AG04450 (cell line): Measurements from ENCODE around the gene BCO2. TPM values are rescaled to one million over a fixed set of nuclear protein-coding genes. Genes with fewer than 3 reads are reported as not detected.

Experiments
- CTCF ChIA-PET: fragments of 300-600, 350-600 bp; formaldehyde crosslinking; extraction: SDS; loops from one replicate; lab custom pipeline; 2022; ENCODE audit warnings: antibody characterized with exemption, inconsistent platforms; lab: Charles Lee
- POLR2A ChIA-PET: fragments of 350-600 bp; formaldehyde crosslinking; extraction: SDS; loops from one replicate; lab custom pipeline; 2021; ENCODE audit warnings: antibody characterized with exemption, inconsistent platforms; lab: Yijun Ruan, JAX
- DNase-seq: peaks from one replicate; pipeline ENCODE4 v3.0.0-alpha.2; 2011; ENCODE audit warnings: low read depth, low spot score
- H3K27ac ChIP-seq: one replicate; pipeline ENCODE4 v1.5.1; 2012; ENCODE audit warnings: low read depth, low read length, control low read depth
- H3K27me3 ChIP-seq: one replicate; pipeline ENCODE4 v1.6.0; 2012; ENCODE audit warnings: low read length; ENCODE audit not compliant: control insufficient read depth, insufficient read depth
- H3K4me3 ChIP-seq: 2 replicates; pipeline ENCODE4 v1.5.1; 2011; ENCODE audit warnings: mild to moderate bottlenecking, low read depth, low read length, control low read depth
- H3K9me3 ChIP-seq: 2 replicates; pipeline ENCODE4 v1.5.1; 2012; ENCODE audit warnings: low read length; ENCODE audit not compliant: control insufficient read depth, insufficient read depth
- polyA minus RNA-seq: library from RNA; depleted of rRNA, polyadenylated mRNA; stranded (reverse); fragments of >200 nt; gene quantifications from 2 replicates; pipeline ENCODE4 v1.2.3, GENCODE V29; 2011; rRNA and poly(A)+ RNA removed
- polyA plus RNA-seq: library from polyadenylated mRNA; depleted of rRNA; stranded (reverse); fragments of >200 nt; gene quantifications from 2 replicates; pipeline ENCODE4 v1.2.3, GENCODE V29; 2011; rRNA removed
- TF ChIP-seq, protein P1 (sequence below): IDR thresholded peaks from 2 replicates; pipeline ENCODE4 v1.5.1; 2011; ENCODE audit warnings: low read depth, low read length, control low read depth, inconsistent platforms

BCO2 gene, protein sequence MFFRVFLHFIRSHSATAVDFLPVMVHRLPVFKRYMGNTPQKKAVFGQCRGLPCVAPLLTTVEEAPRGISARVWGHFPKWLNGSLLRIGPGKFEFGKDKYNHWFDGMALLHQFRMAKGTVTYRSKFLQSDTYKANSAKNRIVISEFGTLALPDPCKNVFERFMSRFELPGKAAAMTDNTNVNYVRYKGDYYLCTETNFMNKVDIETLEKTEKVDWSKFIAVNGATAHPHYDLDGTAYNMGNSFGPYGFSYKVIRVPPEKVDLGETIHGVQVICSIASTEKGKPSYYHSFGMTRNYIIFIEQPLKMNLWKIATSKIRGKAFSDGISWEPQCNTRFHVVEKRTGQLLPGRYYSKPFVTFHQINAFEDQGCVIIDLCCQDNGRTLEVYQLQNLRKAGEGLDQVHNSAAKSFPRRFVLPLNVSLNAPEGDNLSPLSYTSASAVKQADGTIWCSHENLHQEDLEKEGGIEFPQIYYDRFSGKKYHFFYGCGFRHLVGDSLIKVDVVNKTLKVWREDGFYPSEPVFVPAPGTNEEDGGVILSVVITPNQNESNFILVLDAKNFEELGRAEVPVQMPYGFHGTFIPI
- polyA plus RNA-seq, result 0.94 and 1.3 TPM in 2 replicates
- polyA minus RNA-seq, result 0.64 and 1.9 TPM in 2 replicates

DNA sequence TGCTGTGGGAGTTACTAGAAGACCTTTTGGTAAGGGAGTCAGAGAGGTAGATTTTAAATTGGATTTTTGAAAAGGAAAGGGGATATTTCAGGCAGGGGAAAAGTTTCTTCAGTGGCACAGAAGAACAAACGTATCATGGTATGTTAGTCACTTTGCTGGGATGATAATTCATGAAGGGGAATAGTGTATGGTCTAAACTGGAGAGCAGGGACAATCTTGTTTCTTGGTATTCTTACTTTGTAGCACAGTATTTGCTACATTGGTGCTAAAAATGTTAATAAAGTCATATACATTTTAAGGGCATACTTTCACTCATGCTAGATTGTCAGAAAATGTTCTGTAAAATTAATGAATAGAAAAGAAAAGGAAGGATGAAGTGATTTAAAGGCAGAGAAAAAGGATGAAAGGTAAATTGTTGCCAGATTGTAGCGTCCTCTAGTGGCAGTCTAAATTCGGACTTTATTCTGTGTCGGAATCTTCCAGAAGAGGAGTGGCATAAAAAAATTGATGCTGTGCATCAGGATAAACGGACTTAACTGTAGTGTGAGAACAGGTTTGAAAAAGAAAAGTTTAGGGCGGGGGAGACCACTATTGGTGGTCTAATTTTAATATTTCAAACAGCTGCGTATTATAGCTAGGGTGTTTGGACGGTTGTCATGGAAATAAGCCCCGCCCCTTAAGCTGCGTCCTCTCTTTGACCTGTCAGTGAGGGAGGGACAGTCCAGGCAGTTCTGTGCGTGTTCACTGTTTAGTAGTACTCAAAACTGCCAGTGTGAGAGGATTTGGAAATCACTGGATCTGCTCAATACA, at the start of gene BCO2:
BCO2 (plus strand) TSS at position 724 of the 810 bp plus-strand sequence. CDS start 90 bp downstream, outside the sequence.
- Histone ChIP-seq H3K9me3 (no peaks in the 10 kb centered on the region), H3K27ac (no peak within 1 kb of the TSS), H3K4me3 (peak within 1 kb of the TSS; percentile 42), H3K27me3 (no peaks in the 10 kb centered on the region)
- TF ChIP-seq, protein P1, sequence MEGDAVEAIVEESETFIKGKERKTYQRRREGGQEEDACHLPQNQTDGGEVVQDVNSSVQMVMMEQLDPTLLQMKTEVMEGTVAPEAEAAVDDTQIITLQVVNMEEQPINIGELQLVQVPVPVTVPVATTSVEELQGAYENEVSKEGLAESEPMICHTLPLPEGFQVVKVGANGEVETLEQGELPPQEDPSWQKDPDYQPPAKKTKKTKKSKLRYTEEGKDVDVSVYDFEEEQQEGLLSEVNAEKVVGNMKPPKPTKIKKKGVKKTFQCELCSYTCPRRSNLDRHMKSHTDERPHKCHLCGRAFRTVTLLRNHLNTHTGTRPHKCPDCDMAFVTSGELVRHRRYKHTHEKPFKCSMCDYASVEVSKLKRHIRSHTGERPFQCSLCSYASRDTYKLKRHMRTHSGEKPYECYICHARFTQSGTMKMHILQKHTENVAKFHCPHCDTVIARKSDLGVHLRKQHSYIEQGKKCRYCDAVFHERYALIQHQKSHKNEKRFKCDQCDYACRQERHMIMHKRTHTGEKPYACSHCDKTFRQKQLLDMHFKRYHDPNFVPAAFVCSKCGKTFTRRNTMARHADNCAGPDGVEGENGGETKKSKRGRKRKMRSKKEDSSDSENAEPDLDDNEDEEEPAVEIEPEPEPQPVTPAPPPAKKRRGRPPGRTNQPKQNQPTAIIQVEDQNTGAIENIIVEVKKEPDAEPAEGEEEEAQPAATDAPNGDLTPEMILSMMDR, result peak; percentile 92
- ChIA-PET POLR2A (no interaction called here), CTCF (interaction anchor here (0.7 to 3.8 kb wide), 21 partner anchors 9 to 104 kb away, joined by 3 to 35 read pairs (median 4); partner anchors contain the start of genes IL18, SDHD and TIMM8B)
- no peak for DNase-seq

DNA sequence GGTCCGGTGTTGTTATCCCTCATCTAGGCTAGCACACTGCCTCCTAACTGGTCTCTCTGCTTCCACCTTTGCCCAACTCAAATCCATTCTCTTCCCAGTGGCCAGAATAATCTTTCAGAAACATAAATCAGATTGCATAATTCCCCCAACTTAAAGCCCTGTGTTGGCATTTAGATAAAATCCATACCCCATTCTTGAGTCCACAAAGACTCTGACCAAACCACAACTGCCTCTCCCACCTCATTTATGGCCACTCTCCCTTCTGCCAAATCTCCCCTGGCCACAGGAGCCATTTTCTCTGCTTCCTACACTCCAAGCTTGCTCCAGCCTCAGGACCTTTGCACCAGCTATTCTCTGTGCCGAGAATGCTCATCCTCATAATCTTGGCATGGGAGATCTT, 48.3 kb upstream of the BCO2 start:
- H3K9me3 ChIP-seq, result no peaks in the 10 kb centered on the region
- H3K27me3 ChIP-seq, result no peaks in the 10 kb centered on the region
- ChIA-PET POLR2A (no interaction called here), CTCF (interaction anchor here (0.6 to 7.4 kb wide), 3 partner anchors 13 to 51 kb away, joined by 3 to 60 read pairs (median 4); partner anchors contain the start of gene BCO2)
- H3K27ac ChIP-seq, result no peak overlapping the region
- no peak for DNase-seq
- no peak overlapping the region for H3K4me3 ChIP-seq
- TF ChIP-seq, protein P1, result no peak

DNA sequence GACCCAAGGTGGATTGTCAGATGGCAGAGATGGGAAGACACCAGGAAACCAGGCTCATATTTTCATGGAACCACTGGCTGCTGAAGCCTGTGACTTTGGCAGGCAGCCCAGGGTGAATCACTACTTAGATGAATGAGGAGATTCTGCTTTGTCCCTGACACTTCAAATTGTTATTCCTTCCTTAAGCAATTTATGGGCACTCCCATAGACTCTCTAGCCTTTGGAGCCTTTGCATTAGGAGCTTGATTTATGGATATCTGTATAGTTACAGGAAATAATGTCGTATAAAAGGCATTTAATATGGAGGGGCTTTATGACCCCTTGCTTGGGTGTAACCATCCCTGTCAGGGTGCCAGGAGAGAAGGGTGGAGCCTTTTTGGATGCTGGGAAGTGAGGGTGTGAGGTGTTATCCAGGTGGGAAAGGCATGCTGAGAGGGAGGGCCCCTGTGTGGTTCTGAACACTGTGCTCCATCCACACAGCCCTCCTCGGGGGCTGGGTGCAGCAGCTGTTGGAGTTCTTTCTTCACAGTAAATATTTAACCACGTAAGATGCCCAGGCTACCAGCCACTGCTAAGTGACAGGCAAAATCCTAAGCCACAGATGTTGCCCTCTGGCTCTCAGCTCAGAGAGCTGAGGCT, 46.7 kb upstream of the BCO2 start:
- Histone ChIP-seq H3K4me3 (no peak overlapping the region), H3K27ac (no peak overlapping the region), H3K27me3 (no peaks in the 10 kb centered on the region), H3K9me3 (no peaks in the 10 kb centered on the region)
- ChIA-PET CTCF (interaction anchor here (1.0 to 7.4 kb wide), 2 partner anchors 15 to 47 kb away, joined by 3 to 60 read pairs; partner anchors contain the start of gene BCO2), POLR2A (interaction anchor here (0.9 kb wide), 1 partner anchor 86 kb away, joined by 3 read pairs; no protein-coding TSS in a partner anchor)
- TF ChIP-seq, protein P1, result no peak
- DNase-seq, result peak; percentile 10

DNA sequence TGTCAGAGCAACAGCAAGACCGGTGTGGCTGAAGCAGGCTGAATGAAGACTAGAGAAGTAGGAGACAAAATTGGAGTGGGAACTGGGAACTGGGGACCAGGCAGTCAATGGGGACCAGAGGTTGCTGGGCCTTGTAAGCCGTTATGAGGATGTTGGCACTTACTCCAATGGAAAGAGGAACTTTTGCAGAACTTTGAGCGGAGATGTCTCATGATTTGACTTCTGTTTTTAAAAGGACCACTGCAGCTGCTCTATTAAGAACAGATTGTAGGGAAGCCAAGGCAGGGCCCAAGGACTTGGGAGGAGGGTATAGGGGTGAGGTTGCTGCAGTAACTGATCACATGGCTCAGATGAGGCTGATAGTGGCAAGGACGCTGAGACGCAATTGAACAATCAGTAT, 45.7 kb upstream of the BCO2 start:
- ChIA-PET CTCF (interaction anchor here (7.4 kb wide), 1 partner anchor 16 kb away, joined by 60 read pairs; no protein-coding TSS in a partner anchor), POLR2A (no interaction called here)
- no peak overlapping the region for H3K27ac ChIP-seq
- no peak overlapping the region for H3K4me3 ChIP-seq
- TF ChIP-seq, protein P1, result no peak
- H3K27me3 ChIP-seq, result no peaks in the 10 kb centered on the region
- no peak for DNase-seq
- no peaks in the 10 kb centered on the region for H3K9me3 ChIP-seq
